HepG2 (cell line): ENCODE results near the gene NUBP2. TPM values are rescaled to one million over a fixed set of nuclear protein-coding genes. Genes with fewer than 3 reads are reported as not detected.

Source experiments
- ATAC-seq: fragments of 200-7000 bp; cut with Tn5 transposase; 3 replicates; pipeline ENCODE4 v1.9.1; 2020; ENCODE audit warnings: mild to moderate bottlenecking, moderate library complexity
- BruUV-seq: library from RNA; stranded (reverse); fragments of 400-500 nt; replicated peaks from 2 replicates; lab custom pipeline; 2021; lab: Mats Ljungman, UMichigan
- CTCF ChIA-PET: fragments of 300-600 bp; formaldehyde crosslinking; extraction: SDS; loops from one replicate; lab custom pipeline; 2021; ENCODE audit warnings: low total read pairs, inconsistent platforms, low intra/inter-chr PET ratio; lab: Yijun Ruan, JAX
- POLR2A ChIA-PET: fragments of 350-600 bp; sonication (Branson Sonifier 250); formaldehyde crosslinking; loops from one replicate; lab custom pipeline; 2020; ENCODE audit warnings: antibody characterized with exemption, inconsistent platforms; lab: Yijun Ruan, JAX
- DNase-seq: peaks from one replicate; pipeline ENCODE4 v3.0.0-alpha.2; 2015; ENCODE audit warnings: low spot score
- FAIRE-seq: peaks from 3 replicates; lab custom pipeline; 2011; peaks lifted over from hg19 to GRCh38; lab: Jason Lieb, UNC
- H2AFZ ChIP-seq: one replicate; pipeline ENCODE4 v1.6.1; 2011; ENCODE audit warnings: low read length, inconsistent platforms
- H3K27ac ChIP-seq: fragments of 300-600 bp; 3 replicates; pipeline ENCODE4 v1.8.0; 2011; ENCODE audit warnings: mixed run types, mild to moderate bottlenecking, mixed read lengths, low read length, inconsistent platforms; ENCODE audit not compliant: insufficient read depth; ENCODE audit errors: extremely low read length
- H3K27me3 ChIP-seq, 2 experiments: fragments of 200-600 bp in 1 of 2; 2 replicates in 1 of 2; 3 replicates in 1 of 2; pipeline versions ENCODE4 v1.6.0 to v1.8.0; 2011; ENCODE audit warnings: low read length in 2 of 2, mild to moderate bottlenecking in 2 of 2, moderate library complexity in 2 of 2, inconsistent platforms in 1 of 2; ENCODE audit not compliant: insufficient read depth in 2 of 2, control insufficient read depth in 1 of 2
- H3K36me3 ChIP-seq, 2 experiments: fragments of 200-600 bp in 1 of 2; replicated peaks in 1 of 2; 2 replicates in 1 of 2; 3 replicates in 1 of 2; pipeline versions ENCODE4 v1.5.1 to v1.8.0; 2011; ENCODE audit warnings: low read length in 2 of 2, inconsistent platforms in 1 of 2; ENCODE audit not compliant: insufficient read depth in 2 of 2, control insufficient read depth in 1 of 2
- H3K4me1 ChIP-seq: 2 replicates; pipeline ENCODE4 v1.5.1; 2012; ENCODE audit warnings: low read length, inconsistent platforms; ENCODE audit not compliant: insufficient read depth
- H3K4me2 ChIP-seq: 2 replicates; pipeline ENCODE4 v1.6.0; 2011; ENCODE audit warnings: low read depth, low read length, inconsistent platforms
- H3K4me3 ChIP-seq, 3 experiments: fragments of 200-600 bp in 1 of 3; sonication (generic), shearing (Covaris generic) in 1 of 3; replicated peaks in 1 of 3; 2 replicates each; pipeline ENCODE4 v1.5.1; 2011 to 2016; ENCODE audit warnings: low read length in 3 of 3, inconsistent platforms in 2 of 3, low read depth in 2 of 3, mild to moderate bottlenecking in 2 of 3, control low read depth in 1 of 3, mixed read lengths in 1 of 3; ENCODE audit not compliant: insufficient read depth in 1 of 3
- H3K79me2 ChIP-seq: one replicate; pipeline ENCODE4 v1.6.1; 2011; ENCODE audit warnings: low read length, inconsistent platforms; ENCODE audit not compliant: insufficient read depth
- H3K9ac ChIP-seq: 2 replicates; pipeline ENCODE4 v1.6.0; 2011; ENCODE audit warnings: mild to moderate bottlenecking, low read depth, low read length, inconsistent platforms; ENCODE audit not compliant: insufficient read depth
- H3K9me3 ChIP-seq: 2 replicates; pipeline ENCODE4 v1.5.1; 2012; ENCODE audit warnings: mild to moderate bottlenecking, low read length
- H4K20me1 ChIP-seq: 2 replicates; pipeline ENCODE4 v1.6.0; 2011; ENCODE audit warnings: inconsistent platforms, mild to moderate bottlenecking, low read length, moderate library complexity; ENCODE audit not compliant: insufficient read depth
- IKZF1 ChIP-seq: fragments of 450-650 bp; IDR thresholded peaks from 2 replicates; pipeline ENCODE4 v1.7.1; 2016
- MEIS1 ChIP-seq: sonication (generic); formaldehyde crosslinking; IDR thresholded peaks from 2 replicates; pipeline ENCODE4 v1.9.0; 2021; ENCODE audit warnings: mild to moderate bottlenecking, missing genetic modification reagents, moderate library complexity, borderline replicate concordance
- NKX3-1 ChIP-seq: sonication (generic); formaldehyde crosslinking; IDR thresholded peaks from 2 replicates; pipeline ENCODE4 v1.5.0; 2020; ENCODE audit warnings: missing genetic modification reagents
- TEAD2 ChIP-seq: sonication (generic); formaldehyde crosslinking; IDR thresholded peaks from 2 replicates; pipeline ENCODE4 v1.9.0; 2021; ENCODE audit warnings: missing genetic modification reagents
- WIZ ChIP-seq: sonication (generic); formaldehyde crosslinking; IDR thresholded peaks from 2 replicates; pipeline ENCODE4 v1.5.1; 2020; ENCODE audit warnings: mild to moderate bottlenecking, missing genetic modification reagents
- YY1 ChIP-seq: IDR thresholded peaks from 2 replicates; pipeline ENCODE4 v1.6.1; 2011; ENCODE audit warnings: low read length, low read depth, moderate library complexity, mild to moderate bottlenecking; ENCODE audit not compliant: insufficient read depth, insufficient replicate concordance
- ZBTB4 ChIP-seq: sonication (generic); formaldehyde crosslinking; IDR thresholded peaks from 2 replicates; pipeline ENCODE4 v1.4.0; 2020; ENCODE audit warnings: missing genetic modification reagents, mild to moderate bottlenecking, borderline replicate concordance
- ZNF160 ChIP-seq: sonication (generic); formaldehyde crosslinking; IDR thresholded peaks from 2 replicates; pipeline ENCODE4 v1.8.0; 2022; ENCODE audit warnings: mild to moderate bottlenecking, inconsistent platforms, missing genetic modification reagents
- ZNF263 ChIP-seq: sonication (generic); formaldehyde crosslinking; IDR thresholded peaks from 2 replicates; pipeline ENCODE4 v1.4.0; 2020; ENCODE audit warnings: missing genetic modification reagents
- ZNF7 ChIP-seq: IDR thresholded peaks from 2 replicates; pipeline ENCODE4 v1.6.1; 2016; ENCODE audit warnings: missing biosample characterization, missing genetic modification reagents
- ZNF883 ChIP-seq: sonication (generic); formaldehyde crosslinking; IDR thresholded peaks from 2 replicates; pipeline ENCODE4 v1.5.1; 2020; ENCODE audit warnings: mild to moderate bottlenecking, missing genetic modification reagents; ENCODE audit errors: not compliant biosample characterization
- WGBS: methylation state at CpG from one replicate; pipeline ENCODE4 v1.1.6; 2017; ENCODE audit warnings: low lambda C conversion rate; 5-methylcytosine and 5-hydroxymethylcytosine counted together
- in situ Hi-C: cut with HindIII; loops from 2 replicates; pipeline ENCODE4 v1.10.0; 2017; ENCODE audit warnings: low pct_unique_long_range_greater_than_20kb; ENCODE audit not compliant: extremely low pct_ligation_motif_present
- intact Hi-C: fragments of 100-400 bp; cut with micrococcal nuclease; formaldehyde crosslinking; loops from one replicate; pipeline ENCODE4 v1.10.0; 2022; ENCODE audit not compliant: unreplicated experiment
- polyA plus RNA-seq, 8 experiments: library from polyadenylated mRNA; depleted of rRNA in 3 of 8; stranded (reverse) in 7 of 8; unstranded in 1 of 8; fragments of >200 nt; fragmentation: Illumina TruSeq in 4 of 8; extraction: Trizol in 4 of 8; gene quantifications; 2 replicates each; pipeline versions ENCODE4 v1.2.1 to v1.2.3, GENCODE V29; 2011 to 2016; ENCODE audit warnings: low read depth in 4 of 8, missing spikeins in 1 of 8, mixed read lengths in 1 of 8; ENCODE audit not compliant: insufficient read depth in 1 of 8
- total RNA-seq, 5 experiments: library from RNA; depleted of rRNA; stranded (reverse); fragments of >200 nt; fragmentation: Illumina TruSeq; extraction: Trizol; gene quantifications; 2 replicates each; pipeline ENCODE4 v1.2.3, GENCODE V29; 2016; ENCODE audit warnings: low read depth in 1 of 5

Gene NUBP2
- total and polyA plus RNA-seq, 2 of the 13 experiments (the other 11 are each of a cell fraction or from before 2014, with no cell fraction given), result 25.7 to 61.5 TPM

GRCh38 chr16:1766701-1767100, 16.1 kb upstream of the NUBP2 start:
- CTCF ChIA-PET, result no interaction called here
- H3K9me3 ChIP-seq, result no peaks in the 10 kb centered on the region
- peaks cover 20 to 39% of the 10 kb centered on the region in 2 experiments; a peak in 4 of 5 replicates for H3K36me3 ChIP-seq
- no peak overlapping the region for H2AFZ ChIP-seq
- 87% methylated on average over 3 of the region's 18 CpGs for WGBS
- no peaks in the 10 kb centered on the region for H3K27me3 ChIP-seq
- H3K27ac ChIP-seq, result no peak overlapping the region
- H3K79me2 ChIP-seq, result peaks cover under 1% of the 10 kb centered on the region
- in situ Hi-C loops, result no loop called here
- no TSS peak for BruUV-seq
- no peak for ATAC-seq
- H3K9ac ChIP-seq, result no peak overlapping the region
- H3K4me2 ChIP-seq, result no peak overlapping the region
- no peaks in the 10 kb centered on the region for H4K20me1 ChIP-seq
- TF ChIP-seq ZBTB4 (CRISPR knock-in tag) (no peak), WIZ (CRISPR knock-in tag) (no peak), ZNF7 (CRISPR knock-in tag) (no peak), MEIS1 (CRISPR knock-in tag) (no peak), NKX3-1 (CRISPR knock-in tag) (no peak), TEAD2 (CRISPR knock-in tag) (no peak), IKZF1 (no peak), ZNF263 (CRISPR knock-in tag) (no peak), ZNF883 (no peak), ZNF160 (no peak), YY1 (no peak)
- TF ChIP-seq, all 625 proteins: peak for 0
- POLR2A ChIA-PET, result no interaction called here
- no peaks in the 10 kb centered on the region for H3K4me1 ChIP-seq
- intact Hi-C loops, result no loop called here
- DNase-seq (no peak), FAIRE-seq (no peak)
- no peak overlapping the region for H3K4me3 ChIP-seq
